ENCODE data around the gene TYMP.

The TYMP gene

GRCh38 chr22:50505776-50506610 lies 23.8 kb downstream of the TYMP start:
- TF ChIP-seq CTCF (IDR thresholded peaks at IDR 0.05): no peak
- Histone ChIP-seq H3K9me3 (no peaks in the 10 kb centered on the region), H3K4me1 (peaks cover 0 to 36% (median 19%) of the 10 kb centered on the region in 4 donors), H3K27me3 (no peaks in the 10 kb centered on the region), H3K36me3 (peaks cover 32 to 49% (median 34%) of the 10 kb centered on the region in 3 donors), H3K27ac (peak overlapping the region in 1 of 2 donors; percentile 92), H3K4me3 (peak overlapping the region; percentile 88 to 99)
- intact Hi-C loops (cut with DNase I; ENCODE audit: low total_unique reads): loop anchor here (10.0 kb wide), 1 partner anchor 261 kb away; the partner anchor contains the start of gene TUBGCP6
- no peak for DNase-seq

- intact Hi-C loops (cut with DNase I; ENCODE audit: low total_unique reads): loop anchor here (10.0 kb wide), 1 partner anchor 261 kb away; the partner anchor contains the start of gene TUBGCP6
- Histone ChIP-seq H3K4me1 (peaks cover 0 to 36% (median 19%) of the 10 kb centered on the region in 4 donors), H3K9me3 (no peaks in the 10 kb centered on the region), H3K36me3 (peaks cover 32 to 43% (median 34%) of the 10 kb centered on the region in 3 donors), H3K27me3 (no peaks in the 10 kb centered on the region), H3K27ac (no peak overlapping the region), H3K4me3 (no peak overlapping the region)
- DNase-seq: no peak
- no peak for TF ChIP-seq CTCF (IDR thresholded peaks at IDR 0.05)
These were observed 24.5 kb downstream of the TYMP start for GRCh38 chr22:50505276-50505775.

- H3K4me1 ChIP-seq: peaks cover 0 to 34% (median 19%) of the 10 kb centered on the region in 4 donors
- no peak overlapping the region for H3K4me3 ChIP-seq
- H3K36me3 ChIP-seq: peaks cover 32 to 40% (median 34%) of the 10 kb centered on the region in 3 donors
- H3K27ac ChIP-seq: no peak overlapping the region
- no peak for TF ChIP-seq CTCF (IDR thresholded peaks at IDR 0.05)
- H3K27me3 ChIP-seq: no peaks in the 10 kb centered on the region
- intact Hi-C loops (cut with DNase I; ENCODE audit: low total_unique reads): loop anchor here (10.0 kb wide), 1 partner anchor 260 kb away; the partner anchor contains the start of gene TUBGCP6
- DNase-seq: no peak
- no peaks in the 10 kb centered on the region for H3K9me3 ChIP-seq
These were observed 25.2 kb downstream of the TYMP start for GRCh38 chr22:50504369-50505211.

DNA sequence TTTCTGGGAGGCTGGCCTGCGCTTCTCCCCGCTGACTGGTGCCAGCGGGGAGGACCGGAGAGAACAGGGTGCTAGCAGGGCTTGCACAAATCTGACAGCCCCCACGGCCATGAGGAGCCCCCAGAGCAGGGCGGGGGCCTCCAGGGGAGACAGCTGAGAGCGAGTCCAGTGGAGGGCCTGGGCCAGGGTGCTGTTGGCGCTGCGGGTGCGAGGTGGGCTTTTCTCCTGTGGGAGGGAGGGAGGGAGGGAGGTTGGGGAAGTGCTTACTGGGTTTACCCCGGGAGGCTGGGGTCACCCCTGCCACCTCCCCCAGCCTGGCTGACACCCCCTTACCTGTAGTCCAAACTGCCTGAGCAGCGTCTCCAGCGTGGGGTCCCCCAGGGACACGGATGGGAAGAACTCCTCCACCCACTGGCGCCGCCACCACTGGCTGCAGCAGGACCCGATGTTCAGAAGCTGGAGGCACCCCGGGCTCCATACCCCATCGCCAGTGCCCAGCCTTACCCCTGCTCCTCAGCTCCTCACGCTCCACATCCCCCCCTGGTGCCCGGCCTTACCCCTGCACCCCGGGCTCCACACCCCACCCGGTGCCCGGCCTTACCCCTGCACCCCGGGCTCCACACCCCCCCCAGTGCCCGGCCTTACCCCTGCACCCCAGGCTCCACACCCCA lies 26.2 kb downstream of the TYMP start:
- no peak for DNase-seq
- Histone ChIP-seq H3K36me3 (peaks cover 32 to 40% (median 34%) of the 10 kb centered on the region in 3 donors), H3K27me3 (no peaks in the 10 kb centered on the region), H3K4me3 (no peak overlapping the region), H3K4me1 (peaks cover 0 to 24% (median 16%) of the 10 kb centered on the region in 4 donors), H3K9me3 (no peaks in the 10 kb centered on the region), H3K27ac (no peak overlapping the region)
- TF ChIP-seq CTCF (IDR thresholded peaks at IDR 0.05): no peak
- intact Hi-C loops (cut with DNase I; ENCODE audit: low total_unique reads): loop anchor here (10.0 kb wide), 1 partner anchor 259 kb away; the partner anchor contains the start of gene TUBGCP6

Measured in tibial artery (tissue), 4 donors.